A673 (cell line): ENCODE results near the gene EID3. TPM values are rescaled to one million over a fixed set of nuclear protein-coding genes. Genes with fewer than 3 reads are reported as not detected.

Experiments used
- BruUV-seq: library from RNA; stranded (reverse); fragments of 400-500 nt; replicated peaks from 2 replicates; lab custom pipeline; 2021; lab: Mats Ljungman, UMichigan
- CTCF ChIA-PET: fragments of 300-600 bp; sonication (Branson Sonifier 250); formaldehyde crosslinking; loops from one replicate; lab custom pipeline; 2022; ENCODE audit warnings: antibody characterized with exemption; lab: Charles Lee
- POLR2A ChIA-PET: fragments of 300-600 bp; sonication (Branson Sonifier 250); formaldehyde crosslinking; loops from one replicate; lab custom pipeline; 2022; ENCODE audit warnings: antibody characterized with exemption; ENCODE audit not compliant: low non-redundant PET; lab: Charles Lee
- DNase-seq: peaks from one replicate; pipeline ENCODE4 v3.0.0-alpha.2; 2015; ENCODE audit warnings: low spot score
- H3K27ac ChIP-seq: fragments of 200-600 bp; sonication (generic); 2 replicates; pipeline ENCODE4 v1.5.1; 2016; ENCODE audit warnings: mixed run types, low read depth, mild to moderate bottlenecking, mixed read lengths, antibody characterized with exemption, low read length; ENCODE audit not compliant: poor library complexity, severe bottlenecking
- H3K27me3 ChIP-seq: fragments of 200-600 bp; sonication (generic); replicated peaks from 2 replicates; pipeline ENCODE4 v1.6.1; 2017; ENCODE audit warnings: mixed run types, low read depth, mild to moderate bottlenecking, mixed read lengths, antibody characterized with exemption, low read length; ENCODE audit not compliant: insufficient read depth, poor library complexity
- H3K36me3 ChIP-seq: fragments of 200-600 bp; sonication (generic); 2 replicates; pipeline ENCODE4 v1.6.1; 2016; ENCODE audit warnings: mixed run types, mild to moderate bottlenecking, mixed read lengths, antibody characterized with exemption, low read length; ENCODE audit not compliant: insufficient read depth, poor library complexity, severe bottlenecking
- H3K4me1 ChIP-seq: fragments of 200-600 bp; sonication (generic); 2 replicates; pipeline ENCODE4 v1.6.1; 2017; ENCODE audit warnings: mixed run types, mild to moderate bottlenecking, mixed read lengths, antibody characterized with exemption, low read length; ENCODE audit not compliant: insufficient read depth, poor library complexity, severe bottlenecking
- H3K4me3 ChIP-seq: fragments of 200-600 bp; sonication (generic); 2 replicates; pipeline ENCODE4 v1.5.1; 2016; ENCODE audit warnings: low read depth, mixed run types, mild to moderate bottlenecking, mixed read lengths, low read length; ENCODE audit not compliant: poor library complexity, severe bottlenecking
- H3K9me3 ChIP-seq: fragments of 200-600 bp; sonication (generic); 2 replicates; pipeline ENCODE4 v1.6.1; 2016; ENCODE audit warnings: mixed run types, low read depth, mild to moderate bottlenecking, mixed read lengths, antibody characterized with exemption, low read length; ENCODE audit not compliant: poor library complexity, severe bottlenecking
- CTCF ChIP-seq: fragments of 300-800, 200-600 bp; sonication (generic); conservative IDR thresholded peaks from 2 replicates; pipeline ENCODE4 v1.5.1; 2017; ENCODE audit warnings: low read depth, mild to moderate bottlenecking, antibody characterized with exemption, low read length, moderate library complexity, mixed read lengths
- EZH2 ChIP-seq: fragments of 200-600 bp; sonication (generic); IDR thresholded peaks from 2 replicates; pipeline ENCODE4 v1.6.1; 2017; ENCODE audit warnings: borderline replicate concordance, low read depth, mild to moderate bottlenecking, mixed read lengths, antibody characterized with exemption, low read length; ENCODE audit not compliant: poor library complexity, severe bottlenecking
- intact Hi-C: fragments of 100-400 bp; cut with micrococcal nuclease; formaldehyde crosslinking; loops from one replicate; pipeline ENCODE4 v1.10.0; 2022; ENCODE audit not compliant: unreplicated experiment
- total RNA-seq: library from RNA; stranded (reverse); gene quantifications from 2 replicates; pipeline ENCODE4 v1.2.3, GENCODE V29; 2021

EID3 gene
- total RNA-seq, 1 experiment from 2014 or later: 5.4 TPM

GRCh38 chr12:104273503-104273902 lies 30.0 kb upstream of the EID3 start:
- no peak for TF ChIP-seq CTCF
- no peak for TF ChIP-seq EZH2
- ChIA-PET POLR2A (interaction anchor here (0.6 kb wide), 1 partner anchor 275 kb away, joined by 3 read pairs; no protein-coding TSS in a partner anchor), CTCF (no interaction called here)
- no peaks in the 10 kb centered on the region for H3K9me3 ChIP-seq
- H3K27me3 ChIP-seq: no peaks in the 10 kb centered on the region
- no peaks in the 10 kb centered on the region for H3K36me3 ChIP-seq
- H3K4me3 ChIP-seq: no peak overlapping the region
- DNase-seq: no peak
- no peak overlapping the region for H3K27ac ChIP-seq
- BruUV-seq: no TSS peak
- no peaks in the 10 kb centered on the region for H3K4me1 ChIP-seq
- intact Hi-C loops: no loop called here

GRCh38 chr12:104274811-104275210 lies 28.7 kb upstream of the EID3 start:
- ChIA-PET POLR2A (no interaction called here), CTCF (no interaction called here)
- intact Hi-C loops: no loop called here
- H3K9me3 ChIP-seq: no peaks in the 10 kb centered on the region
- H3K27me3 ChIP-seq: no peaks in the 10 kb centered on the region
- no peak overlapping the region for H3K4me3 ChIP-seq
- BruUV-seq: no TSS peak
- H3K36me3 ChIP-seq: no peaks in the 10 kb centered on the region
- H3K4me1 ChIP-seq: no peaks in the 10 kb centered on the region
- no peak for TF ChIP-seq EZH2
- no peak for TF ChIP-seq CTCF
- no peak overlapping the region for H3K27ac ChIP-seq
- no peak for DNase-seq

GRCh38 chr12:104275689-104276088 lies 27.9 kb upstream of the EID3 start:
- BruUV-seq: no TSS peak
- TF ChIP-seq CTCF: no peak
- no peak for TF ChIP-seq EZH2
- Histone ChIP-seq H3K9me3 (no peaks in the 10 kb centered on the region), H3K4me1 (no peaks in the 10 kb centered on the region), H3K27me3 (no peaks in the 10 kb centered on the region), H3K36me3 (no peaks in the 10 kb centered on the region), H3K27ac (no peak overlapping the region), H3K4me3 (no peak overlapping the region)
- intact Hi-C loops: no loop called here
- ChIA-PET POLR2A (interaction anchor here (0.6 kb wide), 1 partner anchor 57 kb away, joined by 3 read pairs; no protein-coding TSS in a partner anchor), CTCF (no interaction called here)
- DNase-seq: no peak
